Measurements from ENCODE around the gene E2F4.

- TF ChIP-seq TCF7L2 (IDR thresholded peaks at IDR 0.05; ENCODE audit: low read depth, low read length) (no peak), REST (IDR thresholded peaks at IDR 0.05; ENCODE audit: insufficient read depth in 1 of 2, low read depth in 2 of 2, low read length in 1 of 2) (no peak)
- TF ChIP-seq, protein P1, sequence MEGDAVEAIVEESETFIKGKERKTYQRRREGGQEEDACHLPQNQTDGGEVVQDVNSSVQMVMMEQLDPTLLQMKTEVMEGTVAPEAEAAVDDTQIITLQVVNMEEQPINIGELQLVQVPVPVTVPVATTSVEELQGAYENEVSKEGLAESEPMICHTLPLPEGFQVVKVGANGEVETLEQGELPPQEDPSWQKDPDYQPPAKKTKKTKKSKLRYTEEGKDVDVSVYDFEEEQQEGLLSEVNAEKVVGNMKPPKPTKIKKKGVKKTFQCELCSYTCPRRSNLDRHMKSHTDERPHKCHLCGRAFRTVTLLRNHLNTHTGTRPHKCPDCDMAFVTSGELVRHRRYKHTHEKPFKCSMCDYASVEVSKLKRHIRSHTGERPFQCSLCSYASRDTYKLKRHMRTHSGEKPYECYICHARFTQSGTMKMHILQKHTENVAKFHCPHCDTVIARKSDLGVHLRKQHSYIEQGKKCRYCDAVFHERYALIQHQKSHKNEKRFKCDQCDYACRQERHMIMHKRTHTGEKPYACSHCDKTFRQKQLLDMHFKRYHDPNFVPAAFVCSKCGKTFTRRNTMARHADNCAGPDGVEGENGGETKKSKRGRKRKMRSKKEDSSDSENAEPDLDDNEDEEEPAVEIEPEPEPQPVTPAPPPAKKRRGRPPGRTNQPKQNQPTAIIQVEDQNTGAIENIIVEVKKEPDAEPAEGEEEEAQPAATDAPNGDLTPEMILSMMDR (IDR thresholded peaks at IDR 0.05): no peak
Measured at GRCh38 chr16:67248073-67248400, 56.1 kb downstream of the E2F4 start.

Measured in Panc1 (cell line).